ENCODE measurements around the gene PGP. TPM values are rescaled to one million over a fixed set of nuclear protein-coding genes. Genes with fewer than 3 reads are reported as not detected.

Gene PGP
- total and polyA plus RNA-seq, 10 of the 15 experiments (the other 5 are each of a cell fraction or from before 2014, with no cell fraction given), result 0.42 to 28.0 (median 12.1) TPM

DNA sequence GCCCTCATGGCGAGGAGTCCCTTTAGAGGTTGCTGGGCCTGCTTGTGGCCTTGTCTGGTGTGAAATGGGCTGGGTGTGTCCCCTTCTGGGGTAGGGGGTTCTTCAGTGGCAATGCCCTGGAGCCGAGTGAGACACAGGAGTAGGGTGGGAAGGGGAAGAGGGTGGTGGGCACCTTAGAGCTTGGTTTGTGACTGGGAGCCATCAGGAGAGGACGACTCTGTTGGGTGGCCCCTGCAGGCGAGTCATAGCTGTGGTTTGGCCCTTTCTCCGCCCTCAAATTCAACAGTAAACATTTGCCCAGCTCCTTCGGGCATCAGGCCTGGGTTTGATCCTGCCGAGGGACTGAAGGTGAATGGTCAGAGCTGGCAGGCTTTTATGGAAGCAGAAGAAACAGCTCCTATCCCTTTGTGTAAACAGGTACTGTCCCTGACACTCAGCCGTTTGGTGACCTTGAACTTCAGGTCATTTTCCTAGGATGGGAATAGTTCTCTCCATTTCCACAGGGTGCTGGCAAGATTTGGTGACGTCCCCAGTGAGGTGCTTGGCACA is 11.7 kb upstream of the PGP start (continued):
- TF ChIP-seq, protein P1, sequence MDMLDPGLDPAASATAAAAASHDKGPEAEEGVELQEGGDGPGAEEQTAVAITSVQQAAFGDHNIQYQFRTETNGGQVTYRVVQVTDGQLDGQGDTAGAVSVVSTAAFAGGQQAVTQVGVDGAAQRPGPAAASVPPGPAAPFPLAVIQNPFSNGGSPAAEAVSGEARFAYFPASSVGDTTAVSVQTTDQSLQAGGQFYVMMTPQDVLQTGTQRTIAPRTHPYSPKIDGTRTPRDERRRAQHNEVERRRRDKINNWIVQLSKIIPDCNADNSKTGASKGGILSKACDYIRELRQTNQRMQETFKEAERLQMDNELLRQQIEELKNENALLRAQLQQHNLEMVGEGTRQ (IDR thresholded peaks at IDR 0.05; ENCODE audit: borderline replicate concordance, low read depth, low read length), result no peak
- TF ChIP-seq POU2F2 (IDR thresholded peaks at IDR 0.05; ENCODE audit: borderline replicate concordance, low read depth, low read length), result no peak
- no peak for TF ChIP-seq CREM (IDR thresholded peaks at IDR 0.05; ENCODE audit: low read depth)
- TF ChIP-seq SP1 (IDR thresholded peaks at IDR 0.05; ENCODE audit: low read depth, low read length), result no peak

DNA sequence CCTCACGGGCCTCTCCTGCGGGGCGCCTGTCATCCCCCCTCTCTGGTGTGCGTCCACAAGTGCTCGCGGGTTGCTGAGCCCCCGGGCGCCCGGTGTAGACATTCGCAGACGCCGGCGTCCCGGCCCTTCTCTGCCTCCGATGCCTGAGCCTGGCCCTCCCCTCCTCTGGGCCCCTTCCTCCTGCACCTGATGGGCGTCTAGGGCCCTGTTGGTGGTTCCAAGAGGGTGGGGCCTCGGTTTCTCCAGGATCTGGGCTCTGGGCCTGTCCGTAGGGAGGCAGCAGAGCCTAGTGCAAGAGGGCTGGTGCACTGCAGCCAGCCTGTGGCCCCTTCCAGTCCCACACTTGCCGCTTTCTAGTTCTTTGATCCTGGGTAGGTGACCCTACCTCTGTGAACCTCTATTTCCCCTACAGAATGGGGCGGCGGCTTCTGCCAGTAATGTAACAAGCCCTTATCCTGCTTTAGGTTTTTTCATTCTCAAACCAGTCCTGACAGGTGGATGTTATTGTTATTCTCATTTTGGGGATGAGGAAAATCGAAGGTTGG is 9.4 kb upstream of the PGP start:
- intact Hi-C loops (cut with micrococcal nuclease; ENCODE audit: unreplicated experiment) (loop anchor here (2.0 kb wide), 1 partner anchor 27 kb away; the partner anchor contains the start of gene ECI1), in situ Hi-C loops (cut with MboI) (no loop called here)
- H3K4me2 ChIP-seq (ENCODE audit: control insufficient read depth, insufficient read depth), result peak overlapping the region; percentile 40
- POLR2A ChIA-PET, result no interaction called here
- peak overlapping the region; percentile 85 for H2AFZ ChIP-seq (ENCODE audit: control insufficient read depth, low read depth, low read length)
- 3% methylated on average over 20 of the region's 22 CpGs for whole genome bisulfite sequencing (ENCODE audit: insufficient coverage, insufficient replicate concordance, low lambda C conversion rate, missing lambda C conversion rate)
- H3K4me1 ChIP-seq (ENCODE audit: control insufficient read depth, insufficient read depth, low read length), result peaks cover 5% of the 10 kb centered on the region; the same call in 1 of the 2 replicates
- peaks cover 27% of the 10 kb centered on the region for H3K79me2 ChIP-seq (ENCODE audit: control insufficient read depth, insufficient read depth, low read length)
- CTCF ChIA-PET, result interaction anchor here (1.3 kb wide), 1 partner anchor 28 kb away, joined by 3 read pairs; no protein-coding TSS in a partner anchor
- H3K27me3 ChIP-seq (replicated peaks in 1 of 2; ENCODE audit: control insufficient read depth in 2 of 2, insufficient read depth in 2 of 2, low read length in 1 of 2), result no peaks in the 10 kb centered on the region
- RAD21 ChIA-PET (ENCODE audit: unreplicated experiment), result no interaction called here
- DNase-seq (ENCODE audit: low read depth, low spot score), result no peak
- H3K9ac ChIP-seq (ENCODE audit: control insufficient read depth, insufficient read depth, low read length), result peak overlapping the region; percentile 87
- peak overlapping the region; percentile 78 for H3K27ac ChIP-seq (ENCODE audit: control insufficient read depth, insufficient read depth)
- SMC1A ChIA-PET (ENCODE audit: uncharacterized antibody, unreplicated experiment), result no interaction called here
- no peak for FAIRE-seq
- no peaks in the 10 kb centered on the region for H3K9me3 ChIP-seq (replicated peaks; ENCODE audit: control insufficient read depth, insufficient read depth, low read length)
- peak; percentile 61 for ATAC-seq
- BruUV-seq (replicated peaks), result TSS peak; percentile 77
- peak overlapping the region; percentile 96 for H3K4me3 ChIP-seq
- no peaks in the 10 kb centered on the region for H4K20me1 ChIP-seq (ENCODE audit: control insufficient read depth, insufficient read depth)
- peaks cover 4 to 6% of the 10 kb centered on the region in 2 experiments; a peak in 3 of 4 replicates for H3K36me3 ChIP-seq (ENCODE audit: control insufficient read depth in 2 of 2, insufficient read depth in 2 of 2, low read length in 1 of 2)
- TF ChIP-seq TCF3 (IDR thresholded peaks at IDR 0.05; ENCODE audit: borderline replicate concordance, insufficient read depth, low read depth, low read length), result no peak
- TF ChIP-seq, protein P2, sequence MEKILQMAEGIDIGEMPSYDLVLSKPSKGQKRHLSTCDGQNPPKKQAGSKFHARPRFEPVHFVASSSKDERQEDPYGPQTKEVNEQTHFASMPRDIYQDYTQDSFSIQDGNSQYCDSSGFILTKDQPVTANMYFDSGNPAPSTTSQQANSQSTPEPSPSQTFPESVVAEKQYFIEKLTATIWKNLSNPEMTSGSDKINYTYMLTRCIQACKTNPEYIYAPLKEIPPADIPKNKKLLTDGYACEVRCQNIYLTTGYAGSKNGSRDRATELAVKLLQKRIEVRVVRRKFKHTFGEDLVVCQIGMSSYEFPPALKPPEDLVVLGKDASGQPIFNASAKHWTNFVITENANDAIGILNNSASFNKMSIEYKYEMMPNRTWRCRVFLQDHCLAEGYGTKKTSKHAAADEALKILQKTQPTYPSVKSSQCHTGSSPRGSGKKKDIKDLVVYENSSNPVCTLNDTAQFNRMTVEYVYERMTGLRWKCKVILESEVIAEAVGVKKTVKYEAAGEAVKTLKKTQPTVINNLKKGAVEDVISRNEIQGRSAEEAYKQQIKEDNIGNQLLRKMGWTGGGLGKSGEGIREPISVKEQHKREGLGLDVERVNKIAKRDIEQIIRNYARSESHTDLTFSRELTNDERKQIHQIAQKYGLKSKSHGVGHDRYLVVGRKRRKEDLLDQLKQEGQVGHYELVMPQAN (conservative IDR thresholded peaks at IDR 0.05), result 0 out of 2 replicates have a peak, but pooled peaks have one; percentile 11
- no peak for TF ChIP-seq YBX1 (IDR thresholded peaks at IDR 0.05)
- 0 out of 2 replicates have a peak, but pooled peaks have one; percentile 7 for TF ChIP-seq CHD2 (IDR thresholded peaks at IDR 0.05; ENCODE audit: borderline replicate concordance, low read depth, low read length)
- TF ChIP-seq SMARCA5 (IDR thresholded peaks at IDR 0.05), result 0 out of 2 replicates have a peak, but pooled peaks have one; percentile 8
- TF ChIP-seq, protein P3, sequence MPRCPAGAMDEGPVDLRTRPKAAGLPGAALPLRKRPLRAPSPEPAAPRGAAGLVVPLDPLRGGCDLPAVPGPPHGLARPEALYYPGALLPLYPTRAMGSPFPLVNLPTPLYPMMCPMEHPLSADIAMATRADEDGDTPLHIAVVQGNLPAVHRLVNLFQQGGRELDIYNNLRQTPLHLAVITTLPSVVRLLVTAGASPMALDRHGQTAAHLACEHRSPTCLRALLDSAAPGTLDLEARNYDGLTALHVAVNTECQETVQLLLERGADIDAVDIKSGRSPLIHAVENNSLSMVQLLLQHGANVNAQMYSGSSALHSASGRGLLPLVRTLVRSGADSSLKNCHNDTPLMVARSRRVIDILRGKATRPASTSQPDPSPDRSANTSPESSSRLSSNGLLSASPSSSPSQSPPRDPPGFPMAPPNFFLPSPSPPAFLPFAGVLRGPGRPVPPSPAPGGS (IDR thresholded peaks at IDR 0.05; ENCODE audit: borderline replicate concordance, insufficient read depth, low read depth, low read length, poor library complexity, severe bottlenecking), result no peak
- TF ChIP-seq PAX5 (IDR thresholded peaks at IDR 0.05; ENCODE audit: borderline replicate concordance, low read depth, low read length), result no peak
- TF ChIP-seq NFIC (IDR thresholded peaks at IDR 0.05; ENCODE audit: low read depth, low read length), result no peak
- TF ChIP-seq IKZF1 (conservative IDR thresholded peaks at IDR 0.05), result peak; percentile 7; the same call in 1 of the 2 replicates
- TF ChIP-seq STAT3 (IDR thresholded peaks at IDR 0.05; ENCODE audit: low read depth, low read length), result no peak
- TF ChIP-seq, protein P1 (IDR thresholded peaks at IDR 0.05; ENCODE audit: borderline replicate concordance, low read depth, low read length), result no peak
- no peak for TF ChIP-seq ZNF24 (IDR thresholded peaks at IDR 0.05)
- TF ChIP-seq SMAD1 (IDR thresholded peaks at IDR 0.05; ENCODE audit: low read depth, partially characterized antibody), result no peak
- no peak for TF ChIP-seq ZNF384 (IDR thresholded peaks at IDR 0.05; ENCODE audit: borderline replicate concordance, low read depth, low read length)
- TF ChIP-seq LARP7 (IDR thresholded peaks at IDR 0.05), result 0 out of 2 replicates have a peak, but pooled peaks have one; percentile 9
